ENCODE results near the gene TATDN2.
"Not testable (repeated sequence)": the region's sequence is repeated elsewhere in the genome, so short reads cannot be mapped to it uniquely, and the experiment has no call there.

TATDN2 gene

DNA sequence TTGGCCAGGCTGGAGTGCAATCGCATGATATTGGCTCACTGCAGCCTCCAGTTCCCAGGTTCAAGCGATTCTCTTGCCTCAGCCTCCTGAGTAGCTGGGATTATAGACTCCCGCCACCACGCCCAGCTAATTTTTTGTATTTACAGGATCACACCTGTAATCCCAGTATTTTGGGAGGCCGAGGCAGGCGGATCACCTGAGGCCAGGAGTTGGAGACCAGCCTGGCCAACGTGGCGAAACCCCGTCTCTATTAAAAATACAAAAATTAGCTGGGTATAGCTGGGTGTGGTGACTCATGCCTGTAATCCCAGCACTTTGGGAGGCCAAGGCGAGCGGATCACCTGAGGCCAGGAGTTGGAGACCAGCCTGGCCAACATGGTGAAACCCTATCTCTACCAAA, 24.2 kb downstream of the TATDN2 start:
- not testable (repeated sequence) for FAIRE-seq

DNA sequence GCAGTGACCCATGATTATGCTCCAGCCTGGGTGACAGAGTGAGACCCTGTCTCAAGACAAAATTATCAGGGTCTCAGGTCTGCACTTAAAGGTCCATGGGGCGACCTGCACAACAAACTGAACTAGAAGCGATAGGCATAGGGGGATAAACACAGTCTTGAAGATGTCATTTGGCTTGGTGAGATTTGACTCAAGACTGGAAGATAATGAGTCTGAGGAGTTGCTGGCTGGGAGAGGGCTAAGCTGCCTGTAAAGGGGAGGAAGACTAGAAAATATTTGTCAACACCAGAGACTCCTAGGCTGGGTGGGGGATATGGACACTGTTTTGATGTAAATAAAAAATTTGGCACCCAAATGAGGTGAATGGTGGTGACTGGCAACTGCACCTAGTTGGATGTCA, 24.7 kb downstream of the TATDN2 start:
- FAIRE-seq = no peak

DNA sequence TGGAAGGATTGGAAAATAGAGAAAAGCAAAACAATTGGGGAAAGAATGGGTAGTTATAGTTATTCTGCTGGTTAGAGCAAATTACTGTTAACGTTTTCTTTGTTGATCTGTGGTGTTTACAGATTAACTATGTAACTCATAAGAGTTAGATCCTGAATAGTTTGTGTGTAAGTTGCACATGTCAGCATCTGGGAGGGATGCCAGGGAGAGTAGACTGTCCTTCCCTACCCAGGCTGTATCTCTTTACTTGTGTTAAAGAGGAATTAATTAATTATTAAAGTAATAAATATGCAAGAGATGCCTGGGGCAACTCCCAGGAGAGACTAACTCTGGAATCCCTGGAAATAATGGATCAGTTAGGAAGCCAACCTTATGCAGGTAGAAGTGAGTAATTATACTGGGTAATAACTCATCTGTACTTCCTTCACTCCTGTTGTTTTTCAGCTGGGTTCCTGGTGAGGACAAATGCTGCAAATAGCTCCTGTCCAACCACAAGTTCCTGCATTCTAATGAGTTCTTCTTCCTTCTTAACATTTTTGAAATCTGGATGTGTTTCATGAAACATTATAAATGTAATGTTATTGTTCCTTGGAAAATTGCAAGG, 25.5 kb downstream of the TATDN2 start:
- no peak for FAIRE-seq

DNA sequence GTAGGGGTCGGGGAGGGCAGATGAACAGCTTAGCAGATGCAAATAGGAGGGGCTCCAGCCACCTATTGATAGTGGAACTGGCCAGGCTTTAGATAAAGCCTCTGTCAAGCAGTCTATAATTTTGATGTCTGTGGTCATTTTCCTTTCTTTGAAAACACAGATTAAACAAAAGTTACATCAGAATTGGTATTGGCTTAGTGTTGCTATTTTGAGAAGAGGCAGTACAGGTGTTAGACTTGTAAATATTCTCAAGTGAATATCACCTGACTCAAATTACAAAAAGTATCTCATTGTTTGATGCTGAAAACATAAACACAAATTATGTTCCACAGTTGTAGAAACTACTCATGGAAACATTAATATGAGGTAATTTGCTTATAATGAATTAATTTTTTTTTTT, 26.3 kb downstream of the TATDN2 start:
- FAIRE-seq = no peak

DNA sequence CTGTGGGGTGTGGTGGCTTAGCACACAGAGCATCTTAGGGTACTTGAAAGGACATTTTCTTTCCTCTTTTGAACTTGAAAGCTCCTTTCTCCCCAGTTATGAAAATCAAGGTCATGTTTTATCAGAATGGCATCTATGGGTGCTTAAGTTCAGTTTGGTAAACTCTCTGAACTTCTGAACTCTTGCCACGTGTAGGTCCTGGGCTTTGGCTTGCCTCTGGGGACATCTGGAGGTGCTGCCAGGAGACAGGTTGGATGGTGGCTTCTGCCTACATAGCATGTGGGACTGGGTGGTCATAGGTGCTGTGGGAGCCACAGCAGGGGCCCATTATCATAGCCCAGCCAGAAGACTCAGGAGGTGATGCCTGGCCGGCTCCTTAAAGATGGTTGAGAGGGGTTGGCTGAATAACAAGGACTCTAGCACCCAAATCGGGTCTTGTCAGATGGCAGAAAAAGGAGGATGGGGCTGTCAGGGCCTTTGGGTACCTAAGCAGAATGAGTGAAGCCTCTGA, 28.9 kb downstream of the TATDN2 start:
- FAIRE-seq = no peak

DNA sequence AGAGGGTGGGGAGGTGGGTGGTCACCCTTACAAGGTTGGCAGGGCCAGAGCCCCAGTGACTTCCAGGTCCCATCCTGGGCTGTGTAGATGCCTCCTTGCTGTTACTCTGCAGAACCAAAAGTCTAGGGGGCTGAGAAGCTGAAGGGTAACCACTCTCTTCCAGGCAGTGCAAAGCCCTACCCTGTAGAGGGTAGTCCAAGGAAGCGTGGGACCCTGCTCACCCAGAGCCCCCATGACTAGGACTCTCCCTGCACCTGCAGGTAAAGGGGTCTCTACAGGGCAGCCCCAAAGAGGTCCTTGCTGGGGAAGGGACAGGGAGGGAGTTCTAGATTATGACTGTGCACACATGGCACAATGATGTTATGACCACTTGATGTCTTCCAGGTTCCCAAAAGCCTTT, 30.2 kb downstream of the TATDN2 start:
- FAIRE-seq = no peak

DNA sequence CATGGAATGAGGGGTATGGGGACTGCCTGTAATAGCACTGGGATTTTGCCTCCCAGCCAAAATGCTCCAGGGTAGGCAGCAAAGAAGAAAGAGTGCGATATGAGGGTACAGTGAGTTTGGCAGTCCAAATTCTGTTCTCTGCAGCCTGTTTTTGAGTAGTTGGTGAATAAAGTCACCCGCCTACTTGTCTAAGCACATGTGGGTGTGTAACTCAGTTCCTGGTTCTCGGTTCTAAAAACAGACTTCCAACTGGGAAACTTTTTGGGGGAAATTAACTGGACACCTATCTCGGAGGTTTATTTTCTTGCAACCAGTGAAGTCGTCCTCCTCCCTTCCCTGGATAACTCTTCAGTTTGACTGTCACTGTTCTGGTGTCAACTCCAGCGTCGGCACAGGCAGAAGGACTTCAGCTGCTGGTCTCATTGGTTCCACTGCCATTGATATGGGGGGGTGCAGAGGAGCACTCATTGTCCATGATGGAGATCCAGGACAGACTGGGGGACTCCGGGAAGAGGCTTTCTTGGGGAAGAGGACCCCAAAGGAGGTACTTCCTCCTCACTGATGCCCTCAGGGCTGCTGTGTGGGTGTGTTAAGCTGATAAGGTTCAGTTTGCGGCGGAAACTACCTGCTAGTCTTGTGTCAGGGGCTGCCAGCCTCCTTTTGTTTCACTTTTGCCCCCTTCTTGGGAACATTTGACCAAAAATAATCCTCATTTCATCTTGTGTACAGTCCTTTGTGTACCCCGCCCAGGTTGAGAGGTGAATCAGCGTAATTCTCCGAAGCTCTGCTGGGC, 31.3 kb downstream of the TATDN2 start:
- FAIRE-seq = no peak

DNA sequence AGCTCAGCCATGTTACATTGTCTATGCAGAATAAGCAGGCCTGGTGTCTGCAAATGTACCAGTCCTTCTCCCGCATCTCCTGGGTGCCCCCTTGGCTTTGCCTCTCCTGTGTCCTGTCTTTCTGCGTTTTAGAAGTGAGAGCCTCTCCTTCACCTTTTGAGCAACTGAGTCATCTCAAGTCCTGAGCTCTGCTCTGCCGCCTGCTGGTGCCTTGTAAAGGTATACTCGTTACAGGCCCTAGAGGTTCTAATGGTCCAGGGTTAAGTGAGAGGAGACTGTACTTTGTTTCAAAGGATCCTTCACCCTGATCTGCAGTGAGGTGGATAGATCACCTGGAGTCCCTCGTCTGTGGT, 31.9 kb downstream of the TATDN2 start:
- FAIRE-seq = no peak

DNA sequence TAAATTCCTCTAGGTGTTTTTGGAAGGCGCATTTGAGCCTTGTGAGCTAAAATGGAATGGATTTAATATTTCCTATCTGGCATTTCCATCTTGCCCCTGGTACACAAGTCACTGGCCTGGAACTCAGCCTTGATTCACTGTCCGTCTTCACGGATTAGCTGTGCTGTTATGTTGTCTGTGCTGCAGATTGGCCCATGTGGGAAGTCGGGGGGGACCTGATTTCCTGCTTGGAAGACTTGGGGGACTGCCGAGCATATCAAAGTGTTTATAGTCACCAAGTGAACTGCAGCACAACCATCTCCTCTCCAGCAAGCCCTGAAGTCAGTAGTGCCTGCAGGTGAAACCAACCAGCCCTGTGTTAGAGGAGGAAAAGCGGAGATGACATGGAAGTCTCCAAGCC, 32.3 kb downstream of the TATDN2 start:
- FAIRE-seq = no peak

DNA sequence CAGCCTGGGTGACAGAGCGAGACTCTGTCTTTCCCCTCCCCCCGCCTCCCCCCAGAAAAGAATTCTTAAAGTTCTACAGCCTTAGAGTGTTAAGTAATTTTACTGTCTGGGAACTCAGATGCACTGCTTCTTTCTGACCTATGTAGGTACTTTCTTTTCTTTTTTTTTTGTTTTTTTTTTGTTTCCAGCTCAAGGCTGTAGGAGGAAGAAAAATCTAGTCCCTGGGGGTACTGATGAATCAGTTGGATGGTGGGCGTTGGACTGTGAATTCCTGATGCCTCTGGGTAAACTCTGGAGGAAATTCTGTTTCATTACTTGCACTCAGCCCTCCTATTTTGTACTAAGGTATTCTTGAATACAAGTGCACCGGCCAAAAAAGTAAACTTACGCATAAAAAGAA, 33.7 kb downstream of the TATDN2 start:
- FAIRE-seq = no peak

DNA sequence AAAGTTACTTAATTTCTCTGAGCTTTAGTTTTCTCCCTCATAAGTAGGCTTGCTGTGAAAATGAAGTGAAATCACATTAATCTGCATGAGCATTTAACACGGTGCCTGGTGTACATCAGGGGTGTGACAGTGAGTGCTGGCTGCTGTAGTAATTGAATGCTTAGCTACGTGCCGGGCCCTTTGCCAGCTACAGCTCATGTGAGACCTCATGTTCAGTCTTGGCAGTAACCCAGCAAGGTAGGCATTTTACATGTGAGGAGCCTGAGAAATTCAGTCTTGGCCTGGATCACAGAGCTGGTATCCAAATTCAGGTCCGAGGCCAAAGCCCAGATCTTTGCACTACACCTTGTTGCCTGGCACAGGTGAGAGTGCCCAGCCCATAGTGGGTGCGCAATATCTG, 35.4 kb downstream of the TATDN2 start:
- FAIRE-seq = no peak

DNA sequence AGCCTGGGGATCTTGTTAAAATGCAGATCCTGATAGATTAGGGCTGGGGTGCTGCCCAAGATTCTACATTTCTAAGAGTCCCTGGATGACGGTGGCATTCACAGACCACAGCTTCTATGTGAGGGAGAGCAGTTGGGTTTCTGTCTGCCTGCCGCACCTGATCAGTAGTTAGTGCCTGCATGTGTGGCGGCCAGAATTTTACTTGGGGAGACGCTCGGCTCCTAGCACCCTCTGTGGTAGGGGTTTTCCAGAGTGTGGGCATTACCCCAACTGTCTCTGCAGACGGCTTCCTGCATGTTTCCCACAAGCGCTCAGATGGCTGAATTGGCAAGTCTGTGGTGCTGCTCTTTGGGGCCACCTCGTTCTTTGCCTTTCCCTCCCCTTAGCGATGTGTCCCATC, 36.2 kb downstream of the TATDN2 start:
- no peak for FAIRE-seq

DNA sequence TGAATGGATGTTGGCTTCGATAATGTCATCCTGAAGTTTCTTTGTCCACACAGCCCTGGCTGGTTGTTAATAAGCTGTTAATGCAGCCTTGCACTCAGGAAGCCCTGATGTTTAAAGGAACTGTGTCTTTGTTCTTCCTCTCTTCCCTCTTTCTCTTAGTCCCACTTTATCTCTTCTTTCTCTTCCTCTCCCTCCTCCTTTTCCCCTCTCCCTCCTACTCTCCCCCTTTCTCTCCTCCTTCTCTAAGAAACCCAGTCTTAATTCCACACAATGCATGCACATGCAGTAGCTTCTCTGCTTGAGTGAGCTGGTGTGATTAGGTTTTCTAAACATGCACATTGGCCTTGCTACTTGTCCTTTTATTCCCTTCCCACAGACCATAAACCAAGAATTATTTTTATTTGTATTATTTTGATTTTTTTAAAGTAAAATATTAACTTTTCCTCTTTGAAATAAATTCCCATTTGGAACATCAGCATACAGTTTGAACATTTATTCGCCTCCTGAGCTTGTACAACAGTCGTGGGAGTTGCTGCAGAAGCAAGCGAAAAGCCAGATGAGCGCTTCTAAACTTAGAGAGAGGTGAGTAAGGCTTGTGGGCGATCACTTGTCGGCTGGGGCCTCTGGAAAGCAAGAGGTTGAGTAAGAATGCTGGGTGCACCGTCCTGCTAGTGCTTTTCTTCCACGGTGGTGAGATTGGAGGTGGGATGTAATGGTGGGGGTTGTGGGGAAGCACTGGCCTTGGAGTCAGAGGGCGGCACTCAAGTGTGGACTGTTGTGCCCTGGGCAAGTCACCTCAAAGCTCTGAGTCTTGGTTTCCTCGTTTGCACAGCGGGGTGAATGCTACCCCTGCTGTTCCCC, 37.2 kb downstream of the TATDN2 start:
- FAIRE-seq = no peak

DNA sequence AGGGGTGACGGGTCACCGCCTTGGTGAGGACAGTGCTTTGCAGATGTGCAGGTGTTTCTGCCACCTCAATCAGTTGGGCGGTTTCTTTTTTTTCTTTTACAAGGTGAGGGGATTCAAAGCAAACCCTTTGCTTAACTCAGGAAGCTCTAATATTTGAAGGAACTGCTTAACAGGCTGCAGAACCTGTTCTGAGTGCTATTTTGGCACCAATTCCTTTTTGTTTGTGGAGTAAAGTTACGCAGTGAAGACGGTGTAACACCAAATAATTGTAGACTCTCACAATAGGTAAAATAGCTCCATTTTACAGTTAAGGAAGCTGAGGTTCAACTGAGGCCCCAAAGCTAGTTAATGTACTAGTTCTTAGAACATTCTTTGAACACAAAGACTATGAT, 37.9 kb downstream of the TATDN2 start:
- no peak for FAIRE-seq

DNA sequence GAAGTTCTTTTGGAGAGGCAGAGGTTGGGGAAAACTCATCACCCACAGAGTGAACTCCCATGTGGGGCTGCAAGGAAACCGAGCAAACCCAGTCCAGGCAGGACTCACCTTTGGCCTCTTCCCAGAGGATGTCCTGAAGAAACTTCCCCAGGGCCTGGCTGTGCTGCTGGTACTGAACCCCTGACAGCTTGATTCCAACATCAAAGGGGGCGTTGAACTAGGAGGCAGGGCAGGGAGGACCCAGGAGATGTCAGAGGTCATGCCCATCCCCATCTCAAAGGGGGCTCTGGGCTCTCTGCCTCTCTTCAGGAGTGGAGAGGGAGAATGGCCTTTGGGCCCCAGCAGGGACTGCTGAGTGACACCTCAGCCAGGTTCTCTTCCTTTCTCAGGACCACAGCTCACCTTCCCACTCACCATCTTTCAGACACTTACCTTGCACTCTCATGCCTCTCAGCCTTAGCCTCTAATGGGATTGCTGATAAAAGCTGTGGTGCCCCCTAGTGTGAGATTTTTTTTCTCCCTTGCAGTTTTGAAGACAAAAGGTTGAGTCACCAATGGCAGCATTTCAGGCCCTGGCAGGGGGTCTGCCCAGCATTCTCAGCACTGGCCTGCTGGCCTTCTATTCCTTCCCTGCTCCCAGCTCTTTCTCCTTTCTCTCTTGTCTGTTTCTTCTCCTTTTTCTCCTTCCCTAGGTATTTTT, 38.5 kb downstream of the TATDN2 start:
- no peak for FAIRE-seq

DNA sequence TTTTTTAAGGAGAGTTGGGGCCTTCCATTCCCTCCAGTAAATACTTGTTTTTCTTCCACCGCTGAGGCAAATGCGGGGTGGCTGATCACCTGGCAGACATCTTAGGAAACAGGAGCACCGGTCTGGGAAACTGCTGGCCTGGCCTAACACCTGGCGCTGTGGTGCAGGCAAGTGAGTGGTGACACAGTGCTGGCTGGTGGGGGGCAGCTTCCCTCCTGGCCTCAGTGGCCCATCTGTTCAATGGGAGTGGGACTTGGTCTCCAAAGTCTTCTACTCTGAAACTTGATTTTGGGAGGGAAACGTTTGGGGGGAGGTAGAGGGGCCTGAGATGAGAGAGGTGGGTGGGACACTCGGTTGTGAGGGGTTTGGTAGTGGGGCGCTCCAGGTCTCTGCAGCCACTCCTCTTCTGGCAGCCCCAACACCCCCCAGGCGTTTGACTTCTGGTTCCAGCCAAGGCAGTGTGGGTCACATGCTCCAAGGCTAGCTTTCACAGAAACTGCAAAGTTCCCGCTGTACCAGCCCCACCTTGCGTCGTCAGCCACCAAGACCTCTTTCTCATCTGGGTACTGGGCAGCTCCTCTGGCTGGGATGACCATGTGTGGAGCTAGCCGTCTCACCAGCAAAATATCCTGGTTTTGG, 39.8 kb downstream of the TATDN2 start:
- no peak for FAIRE-seq

DNA sequence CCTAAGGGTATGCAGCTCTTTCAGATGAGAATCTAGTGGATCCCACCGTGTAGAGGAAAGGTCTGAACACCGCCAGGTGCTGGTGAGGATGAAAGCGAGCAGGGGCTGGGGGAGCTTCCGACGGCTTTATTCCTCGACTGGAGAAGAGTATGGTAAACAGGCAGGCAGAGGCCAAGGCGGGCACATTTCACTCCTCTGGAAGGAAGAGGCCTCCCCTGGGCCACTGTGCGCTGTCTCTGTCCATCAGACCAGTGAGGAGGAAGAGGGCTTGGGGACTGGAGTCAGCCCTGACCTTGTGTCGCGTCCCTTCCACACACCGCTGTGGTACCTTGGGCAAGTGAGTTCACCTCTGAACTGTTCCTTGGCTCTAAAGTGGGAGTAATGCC, 40.3 kb downstream of the TATDN2 start:
- FAIRE-seq = no peak

DNA sequence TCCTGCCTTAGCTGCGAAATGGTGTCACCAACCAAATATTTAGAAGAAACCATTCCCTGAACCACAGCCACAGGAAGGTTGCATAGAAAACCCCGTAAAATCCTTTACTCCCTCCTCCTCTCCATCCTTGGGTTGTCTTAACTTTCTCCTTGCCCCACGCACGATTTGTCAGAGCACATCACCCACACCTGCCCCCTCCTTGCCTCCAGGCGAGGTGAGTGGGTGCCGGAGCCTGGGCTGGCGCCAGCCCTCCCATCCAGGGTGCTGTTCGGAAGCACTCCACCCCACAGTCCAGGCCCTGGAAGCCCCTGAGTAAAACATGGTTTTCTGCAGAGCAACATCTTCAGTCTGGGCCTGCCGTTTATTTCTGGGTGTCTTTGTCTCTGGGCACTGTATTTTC, 40.8 kb downstream of the TATDN2 start:
- FAIRE-seq = no peak

DNA sequence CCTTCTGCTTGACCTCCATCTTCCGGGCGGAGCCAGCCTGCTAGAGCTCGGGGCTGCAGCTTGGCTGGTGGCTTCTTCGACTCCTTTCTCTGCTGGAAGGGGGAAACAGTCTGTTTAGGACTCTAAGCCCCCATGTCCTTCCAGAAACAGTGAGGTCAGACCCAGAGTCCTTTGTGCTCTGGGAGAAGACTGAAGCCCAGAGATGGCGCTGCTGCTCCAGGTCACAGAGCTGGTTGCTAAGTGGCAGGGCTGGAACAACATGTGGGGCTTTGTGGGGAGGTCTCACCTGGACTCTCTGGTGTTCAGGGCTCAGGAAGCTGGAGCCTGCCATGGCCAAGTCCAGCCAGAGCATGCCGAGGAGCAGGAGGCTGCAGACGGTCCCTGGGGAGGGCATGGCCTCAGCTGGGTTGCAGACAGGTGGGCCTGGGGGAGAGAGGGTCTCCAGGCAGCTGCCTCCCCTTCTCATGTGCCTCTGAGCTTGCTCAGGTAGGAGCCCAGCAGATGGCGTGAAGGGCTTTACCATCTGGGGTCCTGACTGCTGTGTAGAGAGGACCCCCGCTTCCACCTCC, 41.6 kb downstream of the TATDN2 start:
- no peak for FAIRE-seq

DNA sequence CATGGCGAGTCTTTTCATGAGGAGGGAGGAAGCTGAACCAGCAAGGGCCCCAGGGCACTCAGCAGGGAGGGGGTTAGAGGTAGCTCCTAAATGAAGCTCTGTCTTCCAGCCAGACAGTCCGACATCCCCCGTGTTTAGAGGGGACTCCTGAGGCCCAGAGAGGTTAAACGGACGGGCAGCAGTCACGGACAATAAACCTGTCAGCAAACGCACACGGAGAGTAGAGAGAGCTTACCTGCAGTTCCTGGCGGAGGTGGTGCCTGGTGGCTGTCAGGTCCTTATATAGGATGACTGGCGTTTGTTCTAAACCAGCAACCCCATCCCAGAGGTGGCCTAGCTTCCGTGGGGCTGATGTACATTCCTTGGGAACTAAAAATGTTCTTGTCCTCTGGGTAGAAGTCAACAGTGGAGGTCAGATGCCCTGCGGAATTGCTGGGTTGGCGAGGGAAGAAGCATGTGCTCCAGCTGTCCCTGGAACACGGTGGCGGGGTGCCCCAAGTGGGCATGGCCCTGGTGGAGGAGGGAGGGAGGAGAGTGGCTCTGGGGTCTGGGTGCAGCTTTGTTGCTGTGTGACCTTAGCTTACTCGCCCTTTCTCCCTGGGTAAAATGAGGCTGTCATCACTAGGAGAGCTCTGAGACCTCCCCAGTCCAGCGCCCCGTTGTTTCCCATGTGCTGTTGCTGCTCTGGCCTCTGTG, 42.4 kb downstream of the TATDN2 start:
- FAIRE-seq = no peak

DNA sequence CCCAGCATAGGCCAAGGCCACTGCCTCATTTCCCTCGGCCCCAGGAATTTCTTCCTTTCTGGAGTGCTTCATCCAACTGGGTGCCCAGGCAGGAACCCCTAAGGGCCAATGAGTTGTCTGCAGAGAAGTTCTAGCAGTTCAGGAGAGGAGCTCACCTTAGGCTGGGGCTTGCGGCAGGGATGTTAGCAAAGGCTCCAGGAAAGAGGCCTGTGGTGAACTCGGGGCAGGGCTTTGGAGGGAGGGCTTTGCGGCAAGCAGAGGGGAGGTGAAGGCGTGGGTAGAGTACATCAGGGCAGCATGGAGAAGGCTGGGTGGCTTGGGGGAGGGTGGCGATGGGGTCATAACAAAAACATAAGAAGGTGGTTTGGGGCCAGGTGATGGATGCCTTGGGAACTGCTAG, 43.4 kb downstream of the TATDN2 start:
- FAIRE-seq = no peak

Data from colon (tissue), 2 donors.